Left hindlimb (tissue), 1 donor: ENCODE results near the gene C2orf92.

Source experiments
- DNase-seq: peaks from one replicate; pipeline ENCODE4 v3.0.0-alpha.2; 2018

Gene C2orf92

GRCh38 chr2:97714950-97715652 lies 45.6 kb downstream of the C2orf92 start:
- DNase-seq = no peak

- no peak for DNase-seq
Observed at GRCh38 chr2:97715951-97716694, 46.6 kb downstream of the C2orf92 start.

GRCh38 chr2:97716695-97717612 lies 47.4 kb downstream of the C2orf92 start:
- no peak for DNase-seq

GRCh38 chr2:97717613-97717995 lies 48.1 kb downstream of the C2orf92 start:
- no peak for DNase-seq

- DNase-seq = no peak
Observed at GRCh38 chr2:97718051-97718882, 48.8 kb downstream of the C2orf92 start.

- no peak for DNase-seq
Observed at GRCh38 chr2:97718942-97719341, 49.4 kb downstream of the C2orf92 start.

- no peak for DNase-seq
Observed at GRCh38 chr2:97719362-97720155, 50.0 kb downstream of the C2orf92 start.

GRCh38 chr2:97720746-97721145 lies 51.2 kb downstream of the C2orf92 start:
- DNase-seq = no peak

- DNase-seq = no peak
Observed at GRCh38 chr2:97722227-97722626, 52.7 kb downstream of the C2orf92 start.

- no peak for DNase-seq
Observed at GRCh38 chr2:97723156-97724072, 53.9 kb downstream of the C2orf92 start.

- no peak for DNase-seq
Observed at GRCh38 chr2:97724073-97724410, 54.5 kb downstream of the C2orf92 start.

- DNase-seq = no peak
Observed at GRCh38 chr2:97724501-97724900, 55.0 kb downstream of the C2orf92 start.

GRCh38 chr2:97724946-97725688 lies 55.6 kb downstream of the C2orf92 start:
- DNase-seq = no peak

- DNase-seq = peak; percentile 54
Observed at GRCh38 chr2:97726261-97727064, 57.0 kb downstream of the C2orf92 start.

- DNase-seq = no peak
Observed at GRCh38 chr2:97727296-97727695, 57.8 kb downstream of the C2orf92 start.

GRCh38 chr2:97728091-97728731 lies 58.7 kb downstream of the C2orf92 start:
- peak; percentile 77 for DNase-seq

- DNase-seq = no peak
Observed at GRCh38 chr2:97730245-97730644, 60.7 kb downstream of the C2orf92 start.

GRCh38 chr2:97731274-97732020 lies 61.9 kb downstream of the C2orf92 start:
- peak; percentile 5 for DNase-seq
